Right lung (tissue), 5 donors: ENCODE results near the gene PTAR1. TPM values are rescaled to one million over a fixed set of nuclear protein-coding genes. Genes with fewer than 3 reads are reported as not detected.

Experiments
- DNase-seq, 2 donors: peaks; one replicate each; pipeline ENCODE4 v3.0.0-alpha.2; 2013
- polyA plus RNA-seq, 5 donors: library from polyadenylated mRNA; unstranded; fragments of 120-200 nt; gene quantifications; one replicate each; pipeline versions ENCODE4 v1.2.1 to v1.2.3, GENCODE V29; 2013; ENCODE audit warnings: inconsistent platforms in 1 of 5, low replicate concordance in 1 of 5; ENCODE audit not compliant: insufficient read length in 5 of 5, insufficient read depth in 1 of 5

PTAR1 gene
- polyA plus RNA-seq, 5 donors, result 39.6 to 117 (median 79.7) TPM

DNA sequence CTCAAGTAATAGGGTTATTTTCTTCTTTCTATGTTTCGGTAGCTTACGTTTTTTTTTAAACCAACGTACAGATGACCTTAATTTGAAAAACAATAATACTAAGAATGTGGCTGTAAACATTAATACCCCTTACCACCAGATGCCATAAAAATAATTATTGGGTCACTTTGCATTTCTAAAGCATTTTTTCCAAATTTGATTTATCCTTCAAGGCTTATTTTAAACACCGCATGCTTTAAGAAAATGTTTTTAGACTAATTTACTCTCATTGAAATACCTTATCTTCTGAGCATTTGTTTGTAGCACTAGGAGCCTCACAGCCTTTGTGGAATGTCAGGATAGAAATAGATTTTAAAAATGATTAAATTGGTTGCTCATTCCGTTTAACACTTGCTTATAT is 81.9 kb downstream of the PTAR1 start:
- no peak for DNase-seq

DNA sequence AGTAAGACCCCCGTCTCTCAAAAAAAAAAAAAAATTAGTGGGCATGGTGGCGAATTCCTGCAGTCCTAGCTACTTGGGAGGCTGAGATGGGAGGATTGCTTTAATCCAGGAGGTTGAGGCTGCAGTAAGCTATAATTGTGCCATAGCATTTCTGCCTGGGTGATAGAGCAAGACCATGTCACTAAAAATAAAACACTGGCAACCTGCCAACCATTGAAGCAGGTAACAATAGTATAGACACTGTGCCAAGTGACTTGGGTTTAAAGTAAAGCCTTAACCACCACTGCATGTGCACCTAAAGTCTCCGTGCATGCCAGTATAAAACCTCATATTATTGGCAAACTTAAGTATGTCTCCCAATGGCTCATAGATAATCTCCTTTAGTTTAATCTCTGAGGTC is 84.2 kb downstream of the PTAR1 start:
- no peak for DNase-seq

DNA sequence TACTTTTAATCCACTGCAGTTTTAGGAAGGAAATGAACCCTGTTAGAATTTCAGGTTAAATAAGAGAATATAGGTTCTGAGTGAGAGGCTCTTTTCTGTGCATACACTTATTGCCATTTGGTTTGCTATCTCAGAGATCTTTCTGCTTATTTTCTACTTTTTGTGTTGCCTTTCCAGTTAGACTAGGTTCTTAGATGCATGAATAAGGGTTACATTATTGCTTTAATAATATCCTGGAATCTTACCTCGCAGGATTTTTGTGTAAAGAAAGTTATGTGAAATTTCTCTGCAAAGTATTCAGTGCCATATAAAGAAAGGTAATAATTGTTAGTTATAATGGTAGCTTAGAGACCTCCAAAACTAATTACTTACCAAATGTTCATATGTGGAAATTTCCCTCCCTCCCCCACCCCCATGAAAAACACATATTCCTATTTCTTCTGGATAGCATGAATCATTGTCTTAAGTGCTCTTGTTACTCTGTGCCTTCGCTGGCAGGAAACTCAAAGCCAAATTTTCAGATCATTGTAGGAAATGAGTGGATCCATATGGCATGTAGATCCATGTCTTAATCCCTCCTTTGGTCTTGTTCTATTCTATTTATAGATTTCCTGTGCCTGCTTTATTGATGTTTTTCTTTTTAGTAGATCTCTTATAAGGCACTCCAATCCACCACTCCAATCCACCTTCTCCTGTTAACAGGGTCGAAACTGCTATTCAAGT is 84.9 kb downstream of the PTAR1 start:
- peak; percentile 42 to 51 for DNase-seq

DNA sequence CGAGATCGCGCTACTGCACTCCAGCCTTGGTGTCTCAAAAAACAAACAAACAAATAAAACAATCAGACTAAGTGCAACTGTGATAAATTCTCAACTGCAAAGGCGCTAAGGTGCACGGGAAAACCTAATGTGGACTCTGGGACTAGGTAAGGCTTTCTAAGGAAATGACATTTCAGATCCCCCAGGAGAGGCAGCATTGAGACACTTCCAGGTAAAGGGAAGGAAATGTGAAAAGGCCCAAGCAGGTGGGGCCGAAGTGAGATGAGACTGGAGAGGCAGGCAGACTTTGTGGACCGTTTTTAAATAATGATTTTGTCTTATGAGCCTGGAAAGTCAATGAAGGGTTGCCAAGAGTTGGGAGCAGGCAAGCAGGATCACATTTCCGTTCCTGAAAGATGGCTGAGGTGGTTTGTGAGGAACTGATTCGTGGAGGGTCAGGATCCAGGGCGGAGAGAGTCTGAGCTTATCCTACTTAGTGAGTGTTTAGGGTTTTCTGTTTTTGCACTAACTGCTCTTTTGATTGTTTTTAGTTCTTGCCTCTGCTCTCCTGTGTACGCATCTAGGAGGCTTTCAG is 85.6 kb downstream of the PTAR1 start:
- no peak for DNase-seq

DNA sequence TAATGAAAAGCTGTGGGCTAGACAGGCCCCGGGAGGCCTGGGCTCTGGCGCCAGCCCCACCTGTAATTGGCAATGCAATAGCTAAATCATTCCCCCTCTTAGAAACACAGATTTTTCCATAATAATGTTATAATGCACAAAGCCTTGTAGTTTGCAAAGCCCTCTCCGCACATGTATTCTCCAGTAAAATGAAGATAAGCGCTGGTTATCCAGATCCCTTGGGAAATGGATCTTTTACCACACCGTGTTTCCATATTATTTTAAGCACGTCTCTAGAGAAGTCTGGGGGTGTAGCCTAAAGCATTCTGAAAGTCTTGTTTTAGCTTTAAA is 86.5 kb downstream of the PTAR1 start:
- DNase-seq, result no peak

DNA sequence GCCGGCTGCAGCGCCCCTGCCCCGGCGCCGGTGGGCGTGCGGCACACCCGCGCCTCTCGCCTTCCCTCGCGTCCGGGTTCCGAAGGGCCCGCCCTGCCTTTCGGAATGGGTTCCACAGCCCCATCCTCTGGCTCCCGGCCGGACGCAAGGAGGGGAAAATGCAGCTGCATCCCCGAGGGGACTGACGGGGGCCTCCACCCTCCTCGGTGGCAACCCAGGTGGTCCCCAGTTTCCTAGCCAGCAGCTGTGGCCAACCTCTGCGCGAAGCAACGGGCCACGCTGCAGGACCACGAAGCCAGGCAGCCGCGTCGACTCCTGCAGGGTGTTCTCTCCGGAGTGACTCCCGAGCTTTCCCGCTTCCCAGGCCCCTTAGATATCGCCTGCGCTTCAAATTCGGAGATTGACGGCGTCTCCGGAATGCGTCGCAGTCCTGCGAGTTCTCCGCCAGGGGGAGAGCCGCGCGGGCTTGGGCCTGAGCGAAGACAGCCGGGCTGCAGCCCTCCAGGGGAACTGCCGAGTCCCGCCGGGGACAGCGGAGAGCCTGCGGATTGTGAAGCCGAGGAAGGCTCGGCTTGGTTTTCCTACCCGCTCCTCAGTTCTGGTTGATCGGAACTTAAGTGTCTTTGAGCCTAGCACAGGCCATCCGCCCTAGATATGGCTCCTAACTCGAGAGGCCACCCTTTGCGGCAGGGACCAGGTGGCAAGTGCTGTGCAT is 87.1 kb downstream of the PTAR1 start:
- peak; percentile 87 to 88 for DNase-seq

DNA sequence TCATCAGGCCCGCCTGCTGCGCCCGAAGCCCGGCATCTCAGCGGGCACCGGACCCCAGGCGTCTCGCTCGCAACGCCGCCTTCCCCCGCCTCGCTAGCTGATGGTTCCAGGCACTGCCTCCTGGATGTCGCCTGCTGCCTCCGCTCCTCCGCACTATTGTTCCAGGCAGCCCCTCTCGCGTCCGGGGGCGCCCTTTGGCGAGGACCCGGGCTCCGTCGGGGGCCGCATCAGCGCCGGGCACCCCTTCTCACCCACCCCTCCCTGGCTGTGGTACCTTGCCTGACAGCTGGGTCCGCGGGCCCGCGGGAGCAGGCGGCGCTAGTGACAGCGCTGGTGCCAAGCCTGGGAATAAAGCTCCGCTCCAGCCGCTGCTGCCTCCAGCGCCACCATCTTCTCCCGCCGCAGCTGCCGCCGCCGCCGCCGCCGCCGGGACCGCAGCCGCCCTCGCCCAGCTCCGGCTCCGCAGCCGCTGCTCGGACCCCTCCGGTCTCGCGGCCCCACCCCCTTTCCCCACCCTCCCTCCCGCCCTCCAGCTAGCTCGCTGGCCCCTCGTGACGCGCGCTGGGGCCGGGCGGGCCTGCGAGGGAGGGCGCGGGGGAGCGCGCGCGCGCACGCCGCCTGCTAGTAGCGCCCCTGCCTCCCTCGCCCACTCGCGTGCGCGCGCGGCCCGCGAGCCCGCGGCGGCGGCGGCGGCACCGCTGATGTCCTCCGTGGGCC is 87.8 kb downstream of the PTAR1 start, which contains the start of gene APBA1:
Gene APBA1, minus strand, starts transcription at position 493 of the 717 bp plus-strand sequence.
- DNase-seq, result peak; percentile 80 to 83

DNA sequence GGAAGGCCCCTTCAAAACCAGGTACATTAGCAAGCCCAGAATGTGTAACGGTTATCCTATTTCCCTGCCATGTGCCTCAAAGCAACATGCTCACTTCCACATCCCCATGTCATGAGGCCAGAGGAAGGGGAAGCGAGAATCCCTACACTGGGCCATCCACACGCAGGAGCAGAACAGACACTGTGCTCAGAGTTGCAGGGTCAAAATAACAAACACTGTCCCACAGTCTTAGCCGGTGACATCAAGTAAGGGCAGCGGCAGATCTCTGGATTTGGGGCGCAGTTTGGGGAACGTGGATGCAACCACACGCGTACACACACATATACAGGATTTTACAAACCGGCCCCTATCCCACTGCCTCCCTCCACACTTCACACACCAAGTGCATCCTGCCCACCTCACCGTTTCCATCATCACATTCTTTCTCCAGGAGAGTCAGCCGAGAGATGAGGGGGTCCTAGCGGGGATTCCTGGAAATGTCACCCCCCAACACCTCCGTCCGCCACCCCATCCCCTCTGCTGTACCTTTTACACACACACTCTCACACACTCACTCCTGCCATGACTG is 88.4 kb downstream of the PTAR1 start:
- peak in 1 of 2 donors; percentile 11 for DNase-seq

DNA sequence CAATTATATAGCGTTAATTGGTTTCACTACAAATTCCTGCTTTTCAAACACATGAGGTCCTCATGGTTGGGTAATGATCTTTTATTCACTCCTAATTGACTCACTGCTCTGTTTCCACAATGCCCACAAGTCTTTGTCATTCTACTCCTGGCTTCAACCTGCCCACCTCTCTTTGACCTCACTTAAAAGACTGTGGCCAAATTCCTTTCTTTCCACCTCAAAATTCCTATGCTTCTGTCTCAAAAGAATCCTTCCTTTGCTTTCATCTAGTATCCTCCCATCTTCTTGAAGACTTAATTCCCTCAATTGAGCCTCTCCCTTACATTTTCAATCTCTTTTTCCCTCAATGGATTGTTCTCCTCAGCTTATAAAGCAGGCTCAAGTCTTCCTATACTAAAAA is 92.5 kb downstream of the PTAR1 start:
- DNase-seq, result no peak

DNA sequence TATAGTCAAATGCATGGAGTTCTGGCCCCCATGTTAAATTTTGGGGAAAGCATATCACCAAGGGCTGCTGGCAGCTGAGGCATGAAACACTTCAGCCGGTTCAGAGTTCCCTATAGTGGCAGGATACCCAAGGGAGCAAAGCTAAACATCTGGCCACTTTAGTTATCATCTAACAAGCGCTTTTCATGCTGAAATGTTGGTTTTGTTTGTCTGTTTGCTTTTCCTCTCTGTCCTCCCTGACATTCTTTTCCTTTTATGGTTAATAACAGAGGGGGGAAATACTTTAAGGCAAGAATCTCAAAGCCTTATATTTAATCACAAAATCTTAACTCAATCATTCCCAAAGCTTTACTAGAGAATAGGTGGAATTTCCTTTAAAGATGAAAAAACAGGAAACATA is 99.5 kb downstream of the PTAR1 start:
- no peak for DNase-seq

Other genes starting within 250 kb of the PTAR1 start
- 10 to 100 TPM in 4 of 5 donors, 1 to 10 TPM in 1; 8.2 to 15.3 (median 11.8) TPM for gene APBA1, start 87.6 kb downstream of the PTAR1 start, polyA plus RNA-seq
- 1 to 10 TPM; 1.0 to 5.6 (median 4.1) TPM for gene CFAP95, start 60.8 kb upstream of the PTAR1 start, polyA plus RNA-seq